ENCODE data around the gene NUDC. TPM values are rescaled to one million over a fixed set of nuclear protein-coding genes. Genes with fewer than 3 reads are reported as not detected.

Gene NUDC
- total and polyA plus RNA-seq, 9 of the 15 experiments (the other 6 are each of a cell fraction or from before 2014, with no cell fraction given): 9.8 to 234 (median 149) TPM

DNA sequence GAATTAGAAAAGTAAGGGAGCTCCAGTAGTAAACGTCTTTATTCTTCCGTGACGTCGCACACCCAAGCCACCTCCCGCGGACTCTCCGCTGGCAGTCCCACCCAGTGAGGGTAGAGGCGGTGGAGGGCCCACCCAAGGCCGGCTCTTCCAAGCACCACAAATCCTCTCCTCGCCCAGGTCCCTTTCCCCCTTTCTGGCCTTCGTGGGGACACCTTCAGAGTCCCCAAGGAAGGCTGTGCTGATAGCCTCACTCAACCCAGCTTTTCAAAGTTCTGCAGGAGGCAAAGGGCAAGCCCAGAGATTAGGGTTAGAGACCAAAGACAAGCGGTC is 31.1 kb upstream of the NUDC start (continued):
- TF ChIP-seq GABPB2 (CRISPR knock-in tag; conservative IDR thresholded peaks at IDR 0.05): no peak
- TF ChIP-seq BRD4 (IDR thresholded peaks at IDR 0.05): 0 out of 2 replicates have a peak, but pooled peaks have one; percentile 8
- TF ChIP-seq ZNF707 (CRISPR knock-in tag; conservative IDR thresholded peaks at IDR 0.05): 0 out of 2 replicates have a peak, but pooled peaks have one; percentile 19
- no peak for TF ChIP-seq SOX6 (IDR thresholded peaks at IDR 0.05)
- no peak for TF ChIP-seq NBN (IDR thresholded peaks at IDR 0.05; ENCODE audit: low read depth)
- peak; percentile 35; the same call in 1 of the 2 replicates for TF ChIP-seq ZNF592 (IDR thresholded peaks at IDR 0.05)
- peak; percentile 48; the same call in 1 of the 2 replicates for TF ChIP-seq HDGF (IDR thresholded peaks at IDR 0.05)
- TF ChIP-seq ZNF140 (CRISPR knock-in tag; IDR thresholded peaks at IDR 0.05): no peak
- TF ChIP-seq ATF1 (CRISPR knock-in tag; IDR thresholded peaks at IDR 0.05): no peak
- peak; percentile 80; the same call in 1 of the 2 replicates for TF ChIP-seq ATF1 (tag; IDR thresholded peaks at IDR 0.05)
- peak; percentile 81 for TF ChIP-seq GABPA (tag; conservative IDR thresholded peaks at IDR 0.05; ENCODE audit: low read depth)
- TF ChIP-seq, protein P1, sequence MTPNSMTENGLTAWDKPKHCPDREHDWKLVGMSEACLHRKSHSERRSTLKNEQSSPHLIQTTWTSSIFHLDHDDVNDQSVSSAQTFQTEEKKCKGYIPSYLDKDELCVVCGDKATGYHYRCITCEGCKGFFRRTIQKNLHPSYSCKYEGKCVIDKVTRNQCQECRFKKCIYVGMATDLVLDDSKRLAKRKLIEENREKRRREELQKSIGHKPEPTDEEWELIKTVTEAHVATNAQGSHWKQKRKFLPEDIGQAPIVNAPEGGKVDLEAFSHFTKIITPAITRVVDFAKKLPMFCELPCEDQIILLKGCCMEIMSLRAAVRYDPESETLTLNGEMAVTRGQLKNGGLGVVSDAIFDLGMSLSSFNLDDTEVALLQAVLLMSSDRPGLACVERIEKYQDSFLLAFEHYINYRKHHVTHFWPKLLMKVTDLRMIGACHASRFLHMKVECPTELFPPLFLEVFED (CRISPR knock-in tag; conservative IDR thresholded peaks at IDR 0.05): peak; percentile 66; the same call in 1 of the 2 replicates
- TF ChIP-seq BRCA1 (IDR thresholded peaks at IDR 0.05): no peak
- no peak for TF ChIP-seq BRCA1 (CRISPR knock-in tag; IDR thresholded peaks at IDR 0.05)
- TF ChIP-seq, protein P2, sequence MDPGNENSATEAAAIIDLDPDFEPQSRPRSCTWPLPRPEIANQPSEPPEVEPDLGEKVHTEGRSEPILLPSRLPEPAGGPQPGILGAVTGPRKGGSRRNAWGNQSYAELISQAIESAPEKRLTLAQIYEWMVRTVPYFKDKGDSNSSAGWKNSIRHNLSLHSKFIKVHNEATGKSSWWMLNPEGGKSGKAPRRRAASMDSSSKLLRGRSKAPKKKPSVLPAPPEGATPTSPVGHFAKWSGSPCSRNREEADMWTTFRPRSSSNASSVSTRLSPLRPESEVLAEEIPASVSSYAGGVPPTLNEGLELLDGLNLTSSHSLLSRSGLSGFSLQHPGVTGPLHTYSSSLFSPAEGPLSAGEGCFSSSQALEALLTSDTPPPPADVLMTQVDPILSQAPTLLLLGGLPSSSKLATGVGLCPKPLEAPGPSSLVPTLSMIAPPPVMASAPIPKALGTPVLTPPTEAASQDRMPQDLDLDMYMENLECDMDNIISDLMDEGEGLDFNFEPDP (CRISPR knock-in tag; IDR thresholded peaks at IDR 0.05): no peak
- 0 out of 2 replicates have a peak, but pooled peaks have one; percentile 15 for TF ChIP-seq MTF1 (CRISPR knock-in tag; IDR thresholded peaks at IDR 0.05; ENCODE audit: borderline replicate concordance)
- TF ChIP-seq ELF1 (tag; IDR thresholded peaks at IDR 0.05): no peak
- no peak for TF ChIP-seq HDAC6 (IDR thresholded peaks at IDR 0.05; ENCODE audit: low read depth, low read length)
- TF ChIP-seq ZNF77 (CRISPR knock-in tag; IDR thresholded peaks at IDR 0.05): no peak
- TF ChIP-seq DMBX1 (CRISPR knock-in tag; IDR thresholded peaks at IDR 0.05; ENCODE audit: borderline replicate concordance): peak; percentile 50; the same call in 1 of the 2 replicates
- no peak for TF ChIP-seq FOXA3 (CRISPR knock-in tag; conservative IDR thresholded peaks at IDR 0.05 in 1 of 2, IDR thresholded peaks at IDR 0.05 in 1 of 2)
